ENCODE measurements around the gene DMD.

GRCh38 chrX:32150141-32150540 lies 1061.2 kb downstream of the DMD start:
- TF ChIP-seq CTCF (IDR thresholded peaks at IDR 0.05; ENCODE audit: low read depth, low read length) (no peak), EZH2phosphoT487 (IDR thresholded peaks at IDR 0.05; ENCODE audit: low read depth) (no peak)

Data from OCI-LY3 (cell line).